ENCODE data around the gene QRICH2. TPM values are rescaled to one million over a fixed set of nuclear protein-coding genes. Genes with fewer than 3 reads are reported as not detected.

Gene QRICH2
- total RNA-seq, 2 experiments from 2014 or later: 7.2 to 9.4 TPM

DNA sequence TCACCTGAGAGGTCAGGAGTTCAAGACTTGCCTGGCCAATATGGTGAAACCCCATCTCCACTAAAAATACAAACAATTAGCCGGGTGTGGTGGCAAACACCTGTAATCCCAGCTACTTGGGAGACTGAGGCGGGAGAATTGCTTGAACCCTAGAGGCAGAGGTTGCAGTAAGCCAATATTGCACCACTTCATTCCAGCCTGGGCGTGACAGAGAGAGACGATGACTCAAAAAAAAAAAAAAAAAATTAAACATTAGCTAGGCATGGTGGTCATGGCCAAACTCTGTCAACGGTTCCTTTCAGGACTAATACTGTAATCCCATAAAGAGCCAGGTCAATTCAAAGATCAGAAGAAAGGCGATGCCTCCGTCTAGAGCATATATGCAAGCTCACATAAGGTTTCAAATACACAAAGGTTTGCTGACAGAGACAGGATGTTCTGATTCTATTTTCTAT lies 70.2 kb downstream of the QRICH2 start:
- Histone ChIP-seq H2AFZ (ENCODE audit: low read length) (no peak overlapping the region), H3K9me2 (ENCODE audit: insufficient read depth, low read length) (no peaks in the 10 kb centered on the region), H4K20me1 (ENCODE audit: insufficient read depth, low read length) (no peaks in the 10 kb centered on the region), H3K79me2 (ENCODE audit: insufficient read depth, low read depth, low read length) (no peaks in the 10 kb centered on the region), H3K4me2 (ENCODE audit: low read length) (no peak overlapping the region), H3K27ac (ENCODE audit: low read depth, low read length, poor library complexity, severe bottlenecking) (no peak overlapping the region), H3K36me3 (ENCODE audit: insufficient read depth, low read length) (no peaks in the 10 kb centered on the region), H3K4me3 (ENCODE audit: low read depth, low read length, poor library complexity, severe bottlenecking) (no peak overlapping the region), H3K9me3 (ENCODE audit: low read length) (no peaks in the 10 kb centered on the region), H3K4me1 (ENCODE audit: insufficient read depth, low read length, poor library complexity, severe bottlenecking) (no peaks in the 10 kb centered on the region)
- CTCF ChIA-PET (ENCODE audit: unreplicated experiment): interaction anchor here (0.6 kb wide), 1 partner anchor 307 kb away, joined by 3 read pairs; no protein-coding TSS in a partner anchor
- DNase-seq (ENCODE audit: low spot score): no peak
- TF ChIP-seq EZH2phosphoT487 (IDR thresholded peaks at IDR 0.05; ENCODE audit: borderline replicate concordance, low read depth, low read length): no peak
- TF ChIP-seq, protein P1, sequence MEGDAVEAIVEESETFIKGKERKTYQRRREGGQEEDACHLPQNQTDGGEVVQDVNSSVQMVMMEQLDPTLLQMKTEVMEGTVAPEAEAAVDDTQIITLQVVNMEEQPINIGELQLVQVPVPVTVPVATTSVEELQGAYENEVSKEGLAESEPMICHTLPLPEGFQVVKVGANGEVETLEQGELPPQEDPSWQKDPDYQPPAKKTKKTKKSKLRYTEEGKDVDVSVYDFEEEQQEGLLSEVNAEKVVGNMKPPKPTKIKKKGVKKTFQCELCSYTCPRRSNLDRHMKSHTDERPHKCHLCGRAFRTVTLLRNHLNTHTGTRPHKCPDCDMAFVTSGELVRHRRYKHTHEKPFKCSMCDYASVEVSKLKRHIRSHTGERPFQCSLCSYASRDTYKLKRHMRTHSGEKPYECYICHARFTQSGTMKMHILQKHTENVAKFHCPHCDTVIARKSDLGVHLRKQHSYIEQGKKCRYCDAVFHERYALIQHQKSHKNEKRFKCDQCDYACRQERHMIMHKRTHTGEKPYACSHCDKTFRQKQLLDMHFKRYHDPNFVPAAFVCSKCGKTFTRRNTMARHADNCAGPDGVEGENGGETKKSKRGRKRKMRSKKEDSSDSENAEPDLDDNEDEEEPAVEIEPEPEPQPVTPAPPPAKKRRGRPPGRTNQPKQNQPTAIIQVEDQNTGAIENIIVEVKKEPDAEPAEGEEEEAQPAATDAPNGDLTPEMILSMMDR (conservative IDR thresholded peaks at IDR 0.05; ENCODE audit: low read length): no peak
- BruUV-seq (replicated peaks): no TSS peak
- POLR2A ChIA-PET: interaction anchor here (0.6 to 1.0 kb wide), 2 partner anchors 9 to 16 kb away, joined by 3 to 4 read pairs; no protein-coding TSS in a partner anchor
- intact Hi-C loops (cut with micrococcal nuclease; ENCODE audit: unreplicated experiment): no loop called here

DNA sequence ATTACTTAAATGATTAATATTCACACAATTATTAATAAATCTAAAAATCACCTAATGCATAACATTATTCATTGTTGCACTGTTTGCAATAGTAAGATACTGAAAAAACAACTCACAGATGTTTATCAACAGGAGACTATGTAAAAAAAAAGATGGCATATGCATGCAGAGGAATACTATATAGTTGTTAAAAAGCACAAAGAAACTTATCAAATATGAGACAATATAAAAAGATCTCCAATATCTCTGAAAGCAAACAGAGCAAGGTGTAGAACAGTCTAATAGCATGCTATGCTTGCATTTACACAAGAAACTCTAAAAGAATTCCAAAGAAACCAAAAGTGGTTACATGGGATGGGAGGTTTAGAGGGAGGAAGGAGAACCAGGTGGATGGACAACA lies 71.5 kb downstream of the QRICH2 start:
- no peak for TF ChIP-seq EZH2phosphoT487 (IDR thresholded peaks at IDR 0.05; ENCODE audit: borderline replicate concordance, low read depth, low read length)
- TF ChIP-seq, protein P1 (conservative IDR thresholded peaks at IDR 0.05; ENCODE audit: low read length): no peak
- Histone ChIP-seq H3K4me3 (ENCODE audit: low read depth, low read length, poor library complexity, severe bottlenecking) (no peak overlapping the region), H3K4me1 (ENCODE audit: insufficient read depth, low read length, poor library complexity, severe bottlenecking) (no peaks in the 10 kb centered on the region), H3K36me3 (ENCODE audit: insufficient read depth, low read length) (no peaks in the 10 kb centered on the region), H3K9me3 (ENCODE audit: low read length) (no peaks in the 10 kb centered on the region), H2AFZ (ENCODE audit: low read length) (no peak overlapping the region), H3K79me2 (ENCODE audit: insufficient read depth, low read depth, low read length) (no peaks in the 10 kb centered on the region), H3K9me2 (ENCODE audit: insufficient read depth, low read length) (no peaks in the 10 kb centered on the region), H3K27ac (ENCODE audit: low read depth, low read length, poor library complexity, severe bottlenecking) (no peak overlapping the region), H4K20me1 (ENCODE audit: insufficient read depth, low read length) (no peaks in the 10 kb centered on the region), H3K4me2 (ENCODE audit: low read length) (no peak overlapping the region)
- CTCF ChIA-PET (ENCODE audit: unreplicated experiment): no interaction called here
- intact Hi-C loops (cut with micrococcal nuclease; ENCODE audit: unreplicated experiment): no loop called here
- no TSS peak for BruUV-seq (replicated peaks)
- POLR2A ChIA-PET: interaction anchor here (1.0 kb wide), 2 partner anchors 10 to 31 kb away, joined by 3 to 13 read pairs; no protein-coding TSS in a partner anchor
- no peak for DNase-seq (ENCODE audit: low spot score)

DNA sequence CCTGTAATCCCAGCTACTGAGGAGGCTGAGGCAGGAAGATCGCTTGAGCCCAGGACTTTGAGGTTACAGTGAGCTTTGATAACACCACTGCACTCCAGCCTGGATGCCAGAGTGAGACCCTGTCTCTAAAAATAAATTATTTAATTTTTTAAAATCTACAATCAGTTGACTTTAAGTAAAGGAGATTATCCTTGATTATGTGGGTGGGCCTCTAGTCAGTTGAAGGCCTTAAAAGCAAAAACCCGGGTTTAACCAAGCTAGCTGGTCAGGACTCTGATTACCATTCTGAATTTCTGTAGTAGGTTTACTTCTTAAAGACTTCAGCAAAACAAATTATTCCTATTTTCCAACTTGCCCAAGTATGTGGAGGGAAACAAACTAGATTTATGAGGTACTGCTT lies 72.2 kb downstream of the QRICH2 start:
- Histone ChIP-seq H3K9me3 (ENCODE audit: low read length) (no peaks in the 10 kb centered on the region), H3K4me3 (ENCODE audit: low read depth, low read length, poor library complexity, severe bottlenecking) (no peak overlapping the region), H3K4me1 (ENCODE audit: insufficient read depth, low read length, poor library complexity, severe bottlenecking) (no peaks in the 10 kb centered on the region), H3K4me2 (ENCODE audit: low read length) (no peak overlapping the region), H4K20me1 (ENCODE audit: insufficient read depth, low read length) (no peaks in the 10 kb centered on the region), H3K9me2 (ENCODE audit: insufficient read depth, low read length) (no peaks in the 10 kb centered on the region), H3K27ac (ENCODE audit: low read depth, low read length, poor library complexity, severe bottlenecking) (no peak overlapping the region), H3K79me2 (ENCODE audit: insufficient read depth, low read depth, low read length) (no peaks in the 10 kb centered on the region), H2AFZ (ENCODE audit: low read length) (no peak overlapping the region), H3K36me3 (ENCODE audit: insufficient read depth, low read length) (no peaks in the 10 kb centered on the region)
- BruUV-seq (replicated peaks): no TSS peak
- no peak for DNase-seq (ENCODE audit: low spot score)
- ChIA-PET CTCF (ENCODE audit: unreplicated experiment) (no interaction called here), POLR2A (interaction anchor here (0.7 to 1.0 kb wide), 3 partner anchors 11 to 32 kb away, joined by 3 to 13 read pairs (median 5); no protein-coding TSS in a partner anchor)
- intact Hi-C loops (cut with micrococcal nuclease; ENCODE audit: unreplicated experiment): no loop called here
- TF ChIP-seq, protein P1 (conservative IDR thresholded peaks at IDR 0.05; ENCODE audit: low read length): no peak
- TF ChIP-seq EZH2phosphoT487 (IDR thresholded peaks at IDR 0.05; ENCODE audit: borderline replicate concordance, low read depth, low read length): no peak
